ENCODE measurements around the gene SKI. TPM values are rescaled to one million over a fixed set of nuclear protein-coding genes. Genes with fewer than 3 reads are reported as not detected.

The SKI gene
- total and polyA plus RNA-seq, 10 of the 15 experiments (the other 5 are each of a cell fraction or from before 2014, with no cell fraction given), result 0.03 to 14.9 (median 0.96) TPM

DNA sequence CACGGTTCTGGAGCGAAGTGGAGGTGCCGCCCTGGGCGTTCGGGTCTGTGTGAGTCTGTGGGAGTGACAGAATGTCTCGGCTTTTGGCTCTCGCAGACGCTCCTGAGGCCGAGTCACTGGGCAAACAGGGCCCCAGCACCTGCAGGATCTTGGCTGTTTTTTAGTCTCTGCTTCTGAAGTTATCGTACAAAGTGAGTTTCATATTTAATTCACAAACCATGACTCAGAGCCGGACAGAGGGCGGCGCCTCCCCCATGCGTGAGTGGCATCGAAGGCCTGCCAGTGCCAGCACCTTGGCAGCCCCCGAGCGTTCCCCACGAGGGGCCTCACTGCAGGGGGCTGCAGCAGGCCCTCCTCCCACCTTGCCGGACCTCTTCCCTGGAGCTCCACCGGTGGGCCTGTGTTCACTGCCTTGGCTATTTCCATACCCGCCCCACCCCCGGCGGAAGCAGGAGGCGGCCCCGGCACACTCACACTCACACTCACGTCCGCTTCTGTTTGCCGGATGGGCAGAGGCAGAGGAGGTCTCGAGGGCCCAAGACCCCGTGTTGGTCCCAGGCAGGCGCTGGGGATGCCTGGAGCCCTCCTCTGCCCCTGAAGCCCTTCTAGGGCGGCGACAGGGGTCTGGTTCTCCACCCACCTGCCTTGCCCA, 106.9 kb downstream of the SKI start:
- ChIA-PET POLR2A (no interaction called here), RAD21 (ENCODE audit: unreplicated experiment) (no interaction called here), SMC1A (ENCODE audit: uncharacterized antibody, unreplicated experiment) (no interaction called here), CTCF (no interaction called here)
- no peak overlapping the region for H3K4me3 ChIP-seq
- in situ Hi-C loops (cut with MboI) (no loop called here), intact Hi-C loops (cut with micrococcal nuclease; ENCODE audit: unreplicated experiment) (no loop called here)
- H3K27me3 ChIP-seq (replicated peaks in 1 of 2; ENCODE audit: control insufficient read depth in 2 of 2, insufficient read depth in 2 of 2, low read length in 1 of 2), result no peaks in the 10 kb centered on the region
- no peaks in the 10 kb centered on the region for H3K9me3 ChIP-seq (replicated peaks; ENCODE audit: control insufficient read depth, insufficient read depth, low read length)
- no peaks in the 10 kb centered on the region for H3K4me1 ChIP-seq (ENCODE audit: control insufficient read depth, insufficient read depth, low read length)
- BruUV-seq (replicated peaks), result no TSS peak
- no peak overlapping the region for H3K27ac ChIP-seq (ENCODE audit: control insufficient read depth, insufficient read depth)
- DNase-seq (ENCODE audit: low read depth, low spot score) (no peak), ATAC-seq (no peak), FAIRE-seq (no peak)
- no peaks in the 10 kb centered on the region for H4K20me1 ChIP-seq (ENCODE audit: control insufficient read depth, insufficient read depth)
- H2AFZ ChIP-seq (ENCODE audit: control insufficient read depth, low read depth, low read length), result no peak overlapping the region
- no peaks in the 10 kb centered on the region for H3K36me3 ChIP-seq (ENCODE audit: control insufficient read depth in 2 of 2, insufficient read depth in 2 of 2, low read length in 1 of 2)
- TF ChIP-seq SMAD1 (IDR thresholded peaks at IDR 0.05; ENCODE audit: low read depth, partially characterized antibody) (no peak), ATF7 (IDR thresholded peaks at IDR 0.05; ENCODE audit: low read depth) (no peak), ZBED1 (IDR thresholded peaks at IDR 0.05; ENCODE audit: borderline replicate concordance) (no peak), EP300 (IDR thresholded peaks at IDR 0.05; ENCODE audit: borderline replicate concordance in 1 of 2, control insufficient read depth in 1 of 2, low read depth in 2 of 2, low read length in 2 of 2) (no peak)
- TF ChIP-seq, protein P1, sequence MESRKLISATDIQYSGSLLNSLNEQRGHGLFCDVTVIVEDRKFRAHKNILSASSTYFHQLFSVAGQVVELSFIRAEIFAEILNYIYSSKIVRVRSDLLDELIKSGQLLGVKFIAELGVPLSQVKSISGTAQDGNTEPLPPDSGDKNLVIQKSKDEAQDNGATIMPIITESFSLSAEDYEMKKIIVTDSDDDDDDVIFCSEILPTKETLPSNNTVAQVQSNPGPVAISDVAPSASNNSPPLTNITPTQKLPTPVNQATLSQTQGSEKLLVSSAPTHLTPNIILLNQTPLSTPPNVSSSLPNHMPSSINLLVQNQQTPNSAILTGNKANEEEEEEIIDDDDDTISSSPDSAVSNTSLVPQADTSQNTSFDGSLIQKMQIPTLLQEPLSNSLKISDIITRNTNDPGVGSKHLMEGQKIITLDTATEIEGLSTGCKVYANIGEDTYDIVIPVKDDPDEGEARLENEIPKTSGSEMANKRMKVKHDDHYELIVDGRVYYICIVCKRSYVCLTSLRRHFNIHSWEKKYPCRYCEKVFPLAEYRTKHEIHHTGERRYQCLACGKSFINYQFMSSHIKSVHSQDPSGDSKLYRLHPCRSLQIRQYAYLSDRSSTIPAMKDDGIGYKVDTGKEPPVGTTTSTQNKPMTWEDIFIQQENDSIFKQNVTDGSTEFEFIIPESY (IDR thresholded peaks at IDR 0.05), result no peak
- WGBS (ENCODE audit: insufficient coverage, insufficient replicate concordance, low lambda C conversion rate, missing lambda C conversion rate), result 26% methylated on average over 33 of the region's 33 CpGs
- no peak overlapping the region for H3K9ac ChIP-seq (ENCODE audit: control insufficient read depth, insufficient read depth, low read length)
- H3K4me2 ChIP-seq (ENCODE audit: control insufficient read depth, insufficient read depth), result no peak overlapping the region
- no peaks in the 10 kb centered on the region for H3K79me2 ChIP-seq (ENCODE audit: control insufficient read depth, insufficient read depth, low read length)
